ENCODE measurements around the gene GATA3.

The GATA3 gene

GRCh38 chr10:8104005-8104404 lies 49.5 kb downstream of the GATA3 start:
- no peak for TF ChIP-seq CTCF (IDR thresholded peaks at IDR 0.05; ENCODE audit: control insufficient read depth, insufficient read depth, low read depth, low read length, missing control alignments)
- no peak for DNase-seq (ENCODE audit: low read depth)
- no peak overlapping the region for H3K4me3 ChIP-seq (ENCODE audit: control insufficient read depth, low read depth, low read length)

- no peak for TF ChIP-seq CTCF (IDR thresholded peaks at IDR 0.05; ENCODE audit: control insufficient read depth, insufficient read depth, low read depth, low read length, missing control alignments)
- no peak overlapping the region for H3K4me3 ChIP-seq (ENCODE audit: control insufficient read depth, low read depth, low read length)
- no peak for DNase-seq (ENCODE audit: low read depth)
Measured at GRCh38 chr10:8104721-8105120, 50.2 kb downstream of the GATA3 start.

- TF ChIP-seq CTCF (IDR thresholded peaks at IDR 0.05; ENCODE audit: control insufficient read depth, insufficient read depth, low read depth, low read length, missing control alignments): no peak
- DNase-seq (ENCODE audit: low read depth): no peak
- H3K4me3 ChIP-seq (ENCODE audit: control insufficient read depth, low read depth, low read length): no peak overlapping the region
Measured at GRCh38 chr10:8105932-8106331, 51.4 kb downstream of the GATA3 start.

GRCh38 chr10:8112230-8112905 lies 57.9 kb downstream of the GATA3 start:
- TF ChIP-seq CTCF (IDR thresholded peaks at IDR 0.05; ENCODE audit: control insufficient read depth, insufficient read depth, low read depth, low read length, missing control alignments): no peak
- DNase-seq (ENCODE audit: low read depth): no peak
- no peak overlapping the region for H3K4me3 ChIP-seq (ENCODE audit: control insufficient read depth, low read depth, low read length)

- TF ChIP-seq CTCF (IDR thresholded peaks at IDR 0.05; ENCODE audit: control insufficient read depth, insufficient read depth, low read depth, low read length, missing control alignments): no peak
- DNase-seq (ENCODE audit: low read depth): no peak
- H3K4me3 ChIP-seq (ENCODE audit: control insufficient read depth, low read depth, low read length): no peak overlapping the region
Measured at GRCh38 chr10:8112942-8113442, 58.5 kb downstream of the GATA3 start.

- no peak for DNase-seq (ENCODE audit: low read depth)
- H3K4me3 ChIP-seq (ENCODE audit: control insufficient read depth, low read depth, low read length): no peak overlapping the region
- no peak for TF ChIP-seq CTCF (IDR thresholded peaks at IDR 0.05; ENCODE audit: control insufficient read depth, insufficient read depth, low read depth, low read length, missing control alignments)
Measured at GRCh38 chr10:8113616-8114015, 59.1 kb downstream of the GATA3 start.

Data from AG09309 (cell line).